Gastroesophageal sphincter (tissue), 3 donors: ENCODE results near the gene NFKBIL1.

Source experiments
- CTCF ChIP-seq, 4 experiments: fragments of 200-600 bp in 2 of 4; fragments of 450-650 bp in 2 of 4; sonication (generic) in 1 of 4; IDR thresholded peaks; one replicate each; pipeline ENCODE4 v1.5.1; 2017 to 2019; ENCODE audit warnings: antibody characterized with exemption in 4 of 4, mild to moderate bottlenecking in 2 of 4, moderate library complexity in 2 of 4
- EP300 ChIP-seq: sonication (generic); formaldehyde crosslinking; IDR thresholded peaks from one replicate; pipeline ENCODE4 v1.6.1; 2017; ENCODE audit warnings: antibody characterized with exemption, mild to moderate bottlenecking

- TF ChIP-seq EP300 (no peak), CTCF (IDR thresholded peaks at IDR 0.05) (peak in 1 of 4 experiments; percentile 2)
These were observed 527 bp downstream of the NFKBIL1 start for GRCh38 chr6:31547727-31548543.
